Mucosa of rectum (tissue), 2 donors: ENCODE measurements around the gene PLXNA4.

Experiments used
- H3K27ac ChIP-seq, 2 donors: one replicate each; pipeline ENCODE4 v1.7.0; 2013; ENCODE audit warnings: inconsistent platforms in 2 of 2, low read depth in 2 of 2, low read length in 2 of 2
- H3K27me3 ChIP-seq, 2 donors: one replicate each; pipeline ENCODE4 v1.7.0; 2013; ENCODE audit warnings: low read length in 2 of 2; ENCODE audit not compliant: control insufficient read depth in 2 of 2, insufficient read depth in 2 of 2
- H3K36me3 ChIP-seq, 2 donors: one replicate each; pipeline ENCODE4 v1.7.0; 2013; ENCODE audit warnings: low read length in 2 of 2; ENCODE audit not compliant: control insufficient read depth in 2 of 2, insufficient read depth in 2 of 2
- H3K4me1 ChIP-seq, 2 donors: one replicate each; pipeline ENCODE4 v1.7.0; 2013; ENCODE audit warnings: low read length in 2 of 2, mild to moderate bottlenecking in 1 of 2; ENCODE audit not compliant: control insufficient read depth in 2 of 2, insufficient read depth in 2 of 2
- H3K4me3 ChIP-seq, 2 donors: one replicate each; pipeline ENCODE4 v1.7.0; 2013; ENCODE audit warnings: low read length in 2 of 2
- H3K9ac ChIP-seq, 2 donors: one replicate each; pipeline ENCODE4 v1.7.0; 2013; ENCODE audit warnings: low read length in 2 of 2, low read depth in 1 of 2, mild to moderate bottlenecking in 1 of 2
- H3K9me3 ChIP-seq, 2 donors: one replicate each; pipeline ENCODE4 v1.7.0; 2013; ENCODE audit warnings: low read length in 2 of 2; ENCODE audit not compliant: control insufficient read depth in 2 of 2
- donor health status: healthy.
- donor health status: Normal muscosa, but diverticular disease.

Gene PLXNA4

DNA sequence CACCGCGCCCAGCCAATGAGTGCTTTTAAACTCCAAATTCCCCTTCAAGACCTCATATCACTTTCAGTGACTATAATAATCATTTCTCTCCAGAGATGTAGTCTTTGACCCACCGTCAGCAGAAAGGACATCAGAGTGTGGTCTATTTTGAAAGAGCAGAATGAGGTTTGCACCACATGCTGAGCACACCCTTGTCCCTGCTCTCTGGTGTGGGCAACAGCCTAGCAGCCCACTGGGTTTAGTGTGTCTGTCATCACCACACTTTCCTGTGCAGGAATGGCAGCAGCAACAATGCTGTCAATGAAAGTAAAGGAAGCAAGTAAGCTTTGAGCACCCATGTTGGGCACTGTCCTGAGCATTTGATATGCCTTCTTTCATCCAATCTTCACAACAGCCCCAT, 122.4 kb downstream of the PLXNA4 start:
- no peaks in the 10 kb centered on the region for H3K4me1 ChIP-seq
- H3K9me3 ChIP-seq = no peaks in the 10 kb centered on the region
- H3K4me3 ChIP-seq = no peak overlapping the region
- no peak overlapping the region for H3K27ac ChIP-seq
- peaks cover 0 to 8% of the 10 kb centered on the region in 2 donors for H3K27me3 ChIP-seq
- H3K9ac ChIP-seq = no peak overlapping the region
- no peaks in the 10 kb centered on the region for H3K36me3 ChIP-seq

DNA sequence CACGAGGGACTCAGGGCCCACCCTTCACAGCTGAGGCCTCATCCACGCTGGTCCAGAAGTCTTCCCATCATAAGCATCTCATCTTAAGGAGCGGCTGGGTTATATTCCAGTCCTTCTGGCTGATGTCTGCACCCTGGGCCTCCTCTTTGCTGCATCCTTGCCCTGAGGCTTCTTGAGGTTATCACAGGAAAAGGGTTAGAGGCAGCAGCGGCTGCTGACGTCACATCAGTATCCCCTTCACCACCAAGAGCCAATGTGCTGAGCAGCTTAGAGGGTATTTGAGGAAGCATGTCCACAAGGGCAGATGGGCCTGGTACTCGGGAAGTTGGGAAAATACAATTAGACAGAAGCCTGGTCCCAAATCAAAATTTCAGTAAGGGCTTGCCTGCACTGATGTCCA, 125.1 kb downstream of the PLXNA4 start:
- Histone ChIP-seq H3K27me3 (peaks cover 0 to 5% of the 10 kb centered on the region in 2 donors), H3K36me3 (no peaks in the 10 kb centered on the region), H3K9ac (no peak overlapping the region), H3K4me3 (no peak overlapping the region), H3K27ac (no peak overlapping the region), H3K4me1 (no peaks in the 10 kb centered on the region), H3K9me3 (no peaks in the 10 kb centered on the region)

DNA sequence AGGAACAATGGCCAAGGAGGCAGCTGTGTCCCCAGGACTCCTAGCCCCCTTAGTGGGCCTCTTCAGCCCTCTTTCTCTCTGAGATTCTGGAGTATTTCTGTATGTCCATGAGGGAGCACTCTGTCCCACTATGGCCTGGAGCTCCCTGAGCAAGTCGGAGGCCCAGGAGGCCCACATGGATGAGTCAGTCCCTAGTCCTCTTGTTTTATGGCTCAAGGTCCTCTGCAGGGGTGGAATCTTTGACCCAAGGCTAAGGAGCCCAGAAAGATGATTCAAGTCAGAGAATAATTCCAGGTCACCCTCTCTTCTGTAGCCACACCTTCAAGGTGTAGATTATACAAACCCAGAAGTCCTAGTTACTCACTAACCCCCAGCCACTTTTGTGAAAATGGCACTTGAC, 125.6 kb downstream of the PLXNA4 start:
- peaks cover 0 to 5% of the 10 kb centered on the region in 2 donors for H3K27me3 ChIP-seq
- H3K27ac ChIP-seq = no peak overlapping the region
- no peaks in the 10 kb centered on the region for H3K4me1 ChIP-seq
- H3K36me3 ChIP-seq = no peaks in the 10 kb centered on the region
- H3K9me3 ChIP-seq = no peaks in the 10 kb centered on the region
- no peak overlapping the region for H3K9ac ChIP-seq
- no peak overlapping the region for H3K4me3 ChIP-seq

DNA sequence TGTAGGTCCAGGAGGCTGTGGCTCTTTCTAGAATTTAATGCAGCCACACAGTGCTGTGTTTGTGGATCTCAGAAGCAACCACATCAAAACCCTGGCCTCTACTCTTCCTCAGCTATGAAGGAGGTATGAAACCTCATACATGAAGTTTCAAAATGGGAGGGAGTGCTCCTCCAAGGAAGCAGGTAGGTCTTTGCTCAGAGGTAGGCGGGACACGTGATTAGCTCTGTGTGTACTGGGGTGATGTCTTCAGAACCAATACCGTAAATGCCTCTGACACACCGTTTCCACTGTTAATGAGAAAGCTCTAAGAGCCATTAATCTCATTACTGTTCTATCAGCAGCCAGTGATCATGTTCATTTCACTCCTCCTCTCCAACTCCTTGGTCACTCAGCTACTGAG, 126.1 kb downstream of the PLXNA4 start:
- no peak overlapping the region for H3K9ac ChIP-seq
- no peaks in the 10 kb centered on the region for H3K9me3 ChIP-seq
- H3K4me3 ChIP-seq = no peak overlapping the region
- peaks cover 0 to 5% of the 10 kb centered on the region in 2 donors for H3K27me3 ChIP-seq
- H3K36me3 ChIP-seq = no peaks in the 10 kb centered on the region
- no peak overlapping the region for H3K27ac ChIP-seq
- no peaks in the 10 kb centered on the region for H3K4me1 ChIP-seq

DNA sequence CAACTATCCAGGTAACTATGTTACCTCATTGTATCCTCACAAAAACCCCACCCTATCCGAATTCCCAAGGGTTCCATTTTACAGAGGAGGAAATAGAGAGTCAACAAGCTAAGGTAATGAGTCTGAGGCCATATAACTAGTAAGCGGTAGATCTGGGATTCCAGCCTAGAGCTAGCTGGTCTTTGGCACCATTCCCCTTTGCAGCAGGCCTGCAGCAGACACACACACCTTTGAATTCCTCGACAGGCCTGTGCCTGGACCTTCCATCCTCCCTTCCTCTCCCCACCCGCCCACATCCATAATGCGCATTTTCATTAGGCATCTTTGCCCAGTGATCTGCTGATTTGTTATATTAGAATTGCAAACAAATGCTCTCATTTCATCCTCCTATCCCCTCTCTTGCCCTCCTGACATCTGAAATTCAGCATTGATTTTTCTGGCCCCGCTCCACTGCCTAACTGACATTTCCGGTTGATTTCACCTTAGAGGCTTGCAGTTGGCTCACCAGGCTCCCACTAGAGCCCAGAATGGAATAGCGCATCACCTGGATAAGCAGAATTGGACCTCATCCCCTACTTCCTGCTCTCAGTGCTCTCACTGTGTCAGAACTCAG, 129.5 kb downstream of the PLXNA4 start:
- no peaks in the 10 kb centered on the region for H3K27me3 ChIP-seq
- H3K36me3 ChIP-seq = no peaks in the 10 kb centered on the region
- no peaks in the 10 kb centered on the region for H3K4me1 ChIP-seq
- no peak overlapping the region for H3K4me3 ChIP-seq
- no peak overlapping the region for H3K27ac ChIP-seq
- H3K9me3 ChIP-seq = no peaks in the 10 kb centered on the region
- no peak overlapping the region for H3K9ac ChIP-seq

DNA sequence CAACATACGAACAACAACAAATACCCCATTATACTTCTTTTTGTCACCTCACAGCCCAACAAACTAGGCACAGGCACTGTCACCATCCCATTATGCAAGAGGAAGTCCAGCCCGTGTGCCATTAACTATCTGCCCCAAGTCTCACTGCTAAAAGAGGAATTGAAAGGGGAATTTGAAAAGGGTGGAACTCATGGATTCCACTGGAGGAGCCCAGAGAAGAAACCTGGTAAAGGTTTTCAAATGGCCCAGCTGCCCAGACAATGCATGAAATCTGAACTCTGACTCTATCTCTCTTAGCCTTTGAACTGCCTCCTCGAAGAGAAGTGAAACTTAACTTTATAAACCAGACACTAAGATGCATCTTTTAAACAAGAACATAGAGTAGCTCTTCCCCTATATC, 130.0 kb downstream of the PLXNA4 start:
- Histone ChIP-seq H3K27ac (no peak overlapping the region), H3K4me3 (no peak overlapping the region), H3K9ac (no peak overlapping the region), H3K27me3 (no peaks in the 10 kb centered on the region), H3K9me3 (no peaks in the 10 kb centered on the region), H3K4me1 (no peaks in the 10 kb centered on the region), H3K36me3 (no peaks in the 10 kb centered on the region)

DNA sequence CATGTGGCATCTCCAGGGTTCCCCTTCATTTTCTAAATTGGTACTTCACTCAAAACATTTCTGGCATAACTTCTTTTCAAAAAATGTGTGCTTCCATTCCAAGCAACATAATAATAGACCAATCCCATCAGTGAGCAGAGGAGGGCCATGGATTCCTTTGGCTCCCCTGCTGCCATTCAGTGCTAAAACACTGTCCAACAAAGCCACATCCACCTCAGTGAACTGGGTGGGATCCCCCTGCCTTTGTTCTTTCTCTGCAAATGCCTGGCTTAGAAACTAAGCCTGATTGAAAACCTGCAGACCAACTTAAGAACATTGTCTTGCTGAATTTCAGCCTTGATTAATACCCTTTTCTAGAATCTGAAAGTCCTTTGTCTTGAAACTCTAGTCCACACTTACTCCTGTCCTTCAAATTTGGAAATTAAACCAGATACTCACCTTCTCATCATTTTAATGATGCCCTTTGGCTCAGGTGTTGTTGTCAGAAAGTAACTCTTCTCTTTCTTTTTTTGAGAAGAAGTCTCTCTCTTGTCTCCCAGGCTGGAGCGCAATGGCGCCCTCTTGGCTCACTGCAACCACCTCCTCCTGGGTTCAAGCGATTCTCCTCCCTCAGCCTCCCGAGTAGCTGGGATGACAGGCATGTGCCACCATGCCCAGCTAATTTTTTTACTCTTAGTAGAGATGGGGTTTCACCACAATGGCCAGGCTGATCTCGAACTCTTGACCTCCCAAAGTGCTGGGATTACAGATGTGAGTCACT, 132.3 kb downstream of the PLXNA4 start:
- no peaks in the 10 kb centered on the region for H3K4me1 ChIP-seq
- no peak overlapping the region for H3K9ac ChIP-seq
- H3K36me3 ChIP-seq = no peaks in the 10 kb centered on the region
- no peaks in the 10 kb centered on the region for H3K27me3 ChIP-seq
- no peak overlapping the region for H3K4me3 ChIP-seq
- no peak overlapping the region for H3K27ac ChIP-seq
- H3K9me3 ChIP-seq = no peaks in the 10 kb centered on the region

DNA sequence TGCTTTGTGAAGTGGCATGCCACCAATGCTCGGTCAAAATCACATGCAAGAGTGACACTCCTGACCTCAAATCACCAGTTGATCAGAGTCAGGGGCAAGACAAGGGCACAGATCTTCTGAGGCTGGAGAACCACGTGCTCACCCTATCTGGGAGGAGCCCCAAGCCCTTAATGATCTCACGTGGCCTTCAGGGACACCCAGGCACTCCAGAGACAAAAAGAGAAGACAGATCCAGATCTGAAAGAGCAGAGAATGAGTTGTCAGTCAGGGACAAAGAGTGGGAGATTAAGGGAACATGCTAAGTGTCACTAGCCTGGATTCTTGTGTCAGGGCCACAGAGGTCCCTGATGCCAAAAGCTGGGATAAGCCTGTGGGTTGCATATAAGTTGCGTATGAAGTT, 134.3 kb downstream of the PLXNA4 start:
- Histone ChIP-seq H3K27me3 (no peaks in the 10 kb centered on the region), H3K9me3 (no peaks in the 10 kb centered on the region), H3K9ac (no peak overlapping the region), H3K4me3 (no peak overlapping the region), H3K36me3 (no peaks in the 10 kb centered on the region), H3K4me1 (no peaks in the 10 kb centered on the region), H3K27ac (no peak overlapping the region)

DNA sequence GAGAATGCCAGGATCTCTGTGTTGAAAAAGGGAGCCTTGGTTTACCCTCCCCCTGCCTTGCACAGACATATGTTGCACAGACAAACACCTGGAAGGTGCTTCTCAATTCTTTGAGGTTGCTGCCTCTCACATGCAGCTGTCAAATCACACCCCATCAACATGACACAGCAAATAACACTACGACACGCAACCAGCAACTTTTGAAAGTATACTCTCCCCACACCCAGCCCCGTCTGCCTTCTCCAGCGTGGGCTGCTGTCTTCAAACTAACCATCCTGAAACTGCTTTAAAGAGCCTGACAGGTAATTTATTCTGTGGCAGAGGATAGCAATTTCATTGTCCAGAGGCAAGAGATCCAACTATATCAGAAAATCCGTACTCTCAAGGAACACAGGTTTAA, 136.1 kb downstream of the PLXNA4 start:
- no peaks in the 10 kb centered on the region for H3K27me3 ChIP-seq
- H3K9me3 ChIP-seq = no peaks in the 10 kb centered on the region
- H3K4me3 ChIP-seq = no peak overlapping the region
- H3K27ac ChIP-seq = no peak overlapping the region
- no peaks in the 10 kb centered on the region for H3K4me1 ChIP-seq
- H3K9ac ChIP-seq = no peak overlapping the region
- no peaks in the 10 kb centered on the region for H3K36me3 ChIP-seq

DNA sequence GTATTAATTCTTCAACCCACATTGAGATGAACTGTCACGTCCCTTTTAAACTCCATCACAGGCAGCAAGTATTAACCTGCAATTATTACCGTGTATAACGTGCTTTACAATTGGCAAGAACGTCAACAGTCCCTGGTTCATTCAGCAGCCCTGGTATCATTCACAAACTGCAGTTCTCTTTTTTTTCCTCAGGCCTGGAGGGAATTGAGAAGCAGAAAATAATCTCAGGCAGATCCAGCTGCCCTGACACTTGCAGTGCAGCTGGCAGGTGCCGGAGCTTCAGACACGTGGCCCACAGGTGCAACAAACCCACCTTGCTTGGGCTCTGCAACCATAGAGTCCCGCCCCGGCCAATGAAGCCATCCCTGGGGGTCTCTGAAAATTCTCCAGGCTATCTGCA, 137.3 kb downstream of the PLXNA4 start:
- Histone ChIP-seq H3K27me3 (no peaks in the 10 kb centered on the region), H3K4me3 (no peak overlapping the region), H3K27ac (no peak overlapping the region), H3K9me3 (no peaks in the 10 kb centered on the region), H3K9ac (no peak overlapping the region), H3K4me1 (no peaks in the 10 kb centered on the region), H3K36me3 (no peaks in the 10 kb centered on the region)
